Right kidney (tissue), 9 donors: ENCODE results near the gene ABCA6.
A peak's percentile ranks its signal among the peaks of the same experiment; 100 is the strongest.
"Not testable (repeated sequence)": the region's sequence is repeated elsewhere in the genome, so short reads cannot be mapped to it uniquely, and the experiment has no call there.

Source experiments
- DNase-seq: peaks from one replicate; pipeline ENCODE4 v3.0.0-alpha.2; 2016
- long read RNA-seq, 8 donors: transcript quantifications; one replicate each; lab custom pipeline, GENCODE V29; 2026

ABCA6 gene, protein sequence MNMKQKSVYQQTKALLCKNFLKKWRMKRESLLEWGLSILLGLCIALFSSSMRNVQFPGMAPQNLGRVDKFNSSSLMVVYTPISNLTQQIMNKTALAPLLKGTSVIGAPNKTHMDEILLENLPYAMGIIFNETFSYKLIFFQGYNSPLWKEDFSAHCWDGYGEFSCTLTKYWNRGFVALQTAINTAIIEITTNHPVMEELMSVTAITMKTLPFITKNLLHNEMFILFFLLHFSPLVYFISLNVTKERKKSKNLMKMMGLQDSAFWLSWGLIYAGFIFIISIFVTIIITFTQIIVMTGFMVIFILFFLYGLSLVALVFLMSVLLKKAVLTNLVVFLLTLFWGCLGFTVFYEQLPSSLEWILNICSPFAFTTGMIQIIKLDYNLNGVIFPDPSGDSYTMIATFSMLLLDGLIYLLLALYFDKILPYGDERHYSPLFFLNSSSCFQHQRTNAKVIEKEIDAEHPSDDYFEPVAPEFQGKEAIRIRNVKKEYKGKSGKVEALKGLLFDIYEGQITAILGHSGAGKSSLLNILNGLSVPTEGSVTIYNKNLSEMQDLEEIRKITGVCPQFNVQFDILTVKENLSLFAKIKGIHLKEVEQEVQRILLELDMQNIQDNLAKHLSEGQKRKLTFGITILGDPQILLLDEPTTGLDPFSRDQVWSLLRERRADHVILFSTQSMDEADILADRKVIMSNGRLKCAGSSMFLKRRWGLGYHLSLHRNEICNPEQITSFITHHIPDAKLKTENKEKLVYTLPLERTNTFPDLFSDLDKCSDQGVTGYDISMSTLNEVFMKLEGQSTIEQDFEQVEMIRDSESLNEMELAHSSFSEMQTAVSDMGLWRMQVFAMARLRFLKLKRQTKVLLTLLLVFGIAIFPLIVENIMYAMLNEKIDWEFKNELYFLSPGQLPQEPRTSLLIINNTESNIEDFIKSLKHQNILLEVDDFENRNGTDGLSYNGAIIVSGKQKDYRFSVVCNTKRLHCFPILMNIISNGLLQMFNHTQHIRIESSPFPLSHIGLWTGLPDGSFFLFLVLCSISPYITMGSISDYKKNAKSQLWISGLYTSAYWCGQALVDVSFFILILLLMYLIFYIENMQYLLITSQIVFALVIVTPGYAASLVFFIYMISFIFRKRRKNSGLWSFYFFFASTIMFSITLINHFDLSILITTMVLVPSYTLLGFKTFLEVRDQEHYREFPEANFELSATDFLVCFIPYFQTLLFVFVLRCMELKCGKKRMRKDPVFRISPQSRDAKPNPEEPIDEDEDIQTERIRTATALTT (N-terminal part only)
- long read RNA-seq, donor 1 = 0 reads
- long read RNA-seq, donor 2 = 0 reads
- long read RNA-seq, donor 3 = 0 reads
- long read RNA-seq, donor 4 = 0 reads
- long read RNA-seq, donor 5 = 0 reads
- long read RNA-seq, donor 6 = 0 reads
- long read RNA-seq, donor 7 = 0 reads
- long read RNA-seq, donor 8 = 0 reads

DNA sequence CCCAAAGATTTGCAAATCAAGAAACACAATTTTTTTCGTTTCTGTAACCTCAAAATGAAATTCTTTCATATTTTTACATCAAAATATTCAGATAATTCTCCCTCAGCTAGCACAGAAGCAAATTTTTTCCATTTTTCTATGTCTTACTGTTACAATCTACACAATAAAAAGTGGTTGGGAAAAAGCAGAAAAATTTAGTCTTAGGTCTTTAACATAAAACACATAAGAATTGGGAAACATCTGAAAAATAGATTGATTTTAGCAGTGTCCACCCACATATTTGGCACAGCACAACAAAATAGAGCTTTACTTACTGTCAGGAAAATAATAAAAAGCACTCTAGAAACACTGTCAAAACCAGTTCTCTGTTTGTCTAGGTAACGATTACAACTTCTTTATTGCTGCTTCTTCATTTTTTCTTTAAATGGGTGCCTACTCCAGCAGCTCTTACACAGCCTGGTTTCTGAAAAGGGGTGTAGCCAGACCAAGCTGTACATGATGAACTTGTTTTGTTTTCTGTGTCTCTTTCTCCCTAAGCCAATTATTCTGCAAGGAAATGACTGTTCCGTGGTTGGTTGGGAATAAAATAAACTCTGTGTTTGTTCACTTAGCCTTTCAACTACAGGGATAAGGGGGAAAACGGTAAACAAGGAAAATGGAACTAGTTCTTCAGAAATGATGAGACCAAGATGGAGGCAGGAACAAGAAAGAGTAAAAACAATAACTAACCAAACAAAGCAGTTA lies at the start of gene ABCA6:
Gene ABCA6 (minus strand): TSS at position 465 of the 744 bp plus-strand sequence. CDS start 1,192 bp downstream, outside the sequence.
- DNase-seq = peak; percentile 9

DNA sequence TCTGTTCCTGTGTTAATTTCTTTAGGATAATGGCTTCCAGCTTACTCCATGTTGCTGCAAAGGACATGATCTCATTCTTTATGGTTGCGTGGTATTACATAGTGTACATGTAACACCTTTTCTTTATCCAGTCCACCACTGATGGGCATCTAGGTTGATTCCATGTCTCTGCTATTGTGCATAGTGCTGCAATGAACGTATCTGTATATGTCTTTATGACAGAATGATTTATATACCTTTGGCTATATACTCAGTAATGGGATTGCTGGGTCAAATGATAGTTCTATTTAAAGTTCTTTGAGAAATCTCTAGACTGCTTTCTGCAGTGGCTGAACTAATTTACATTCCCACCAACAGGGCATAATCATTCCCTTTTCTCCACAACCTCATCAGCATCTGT lies 47.1 kb upstream of the ABCA6 start:
- no peak for DNase-seq

DNA sequence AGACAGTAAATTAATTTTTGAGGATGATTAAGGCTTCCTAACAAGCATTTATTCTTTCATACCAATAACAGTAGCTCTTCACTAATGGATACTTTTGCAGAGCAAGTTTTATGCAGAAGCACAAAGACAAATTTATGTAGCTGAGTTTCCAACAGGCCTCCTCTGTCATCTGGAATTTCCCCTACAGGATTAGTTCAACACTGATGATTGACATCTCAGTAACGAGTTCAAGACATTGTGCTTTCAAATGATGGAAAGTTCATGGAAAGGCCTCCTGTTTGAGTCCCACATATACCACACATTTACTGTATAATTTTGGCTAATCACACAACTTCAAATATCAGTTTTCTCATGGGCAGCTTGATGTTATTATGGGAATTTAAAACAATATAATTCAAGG lies 46.4 kb upstream of the ABCA6 start:
- no peak for DNase-seq

DNA sequence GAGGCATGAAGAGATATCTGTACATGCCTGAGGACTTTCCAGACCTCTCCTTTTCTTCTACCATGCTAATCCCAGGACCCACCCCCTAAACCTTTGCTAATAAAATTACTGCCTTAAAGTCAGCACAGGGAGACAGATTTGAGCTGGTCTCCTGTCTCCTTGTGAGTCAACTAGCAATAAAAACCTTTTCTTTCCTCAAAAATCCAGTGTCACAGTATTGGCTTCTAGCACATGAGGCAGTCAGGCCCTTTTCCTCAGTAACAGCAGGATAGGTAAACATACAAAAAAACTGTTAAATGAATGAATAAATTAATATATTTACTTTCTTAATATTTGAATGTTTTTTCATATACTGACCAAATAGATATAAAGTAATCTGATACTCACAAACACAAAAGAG lies 45.6 kb upstream of the ABCA6 start:
- no peak for DNase-seq

DNA sequence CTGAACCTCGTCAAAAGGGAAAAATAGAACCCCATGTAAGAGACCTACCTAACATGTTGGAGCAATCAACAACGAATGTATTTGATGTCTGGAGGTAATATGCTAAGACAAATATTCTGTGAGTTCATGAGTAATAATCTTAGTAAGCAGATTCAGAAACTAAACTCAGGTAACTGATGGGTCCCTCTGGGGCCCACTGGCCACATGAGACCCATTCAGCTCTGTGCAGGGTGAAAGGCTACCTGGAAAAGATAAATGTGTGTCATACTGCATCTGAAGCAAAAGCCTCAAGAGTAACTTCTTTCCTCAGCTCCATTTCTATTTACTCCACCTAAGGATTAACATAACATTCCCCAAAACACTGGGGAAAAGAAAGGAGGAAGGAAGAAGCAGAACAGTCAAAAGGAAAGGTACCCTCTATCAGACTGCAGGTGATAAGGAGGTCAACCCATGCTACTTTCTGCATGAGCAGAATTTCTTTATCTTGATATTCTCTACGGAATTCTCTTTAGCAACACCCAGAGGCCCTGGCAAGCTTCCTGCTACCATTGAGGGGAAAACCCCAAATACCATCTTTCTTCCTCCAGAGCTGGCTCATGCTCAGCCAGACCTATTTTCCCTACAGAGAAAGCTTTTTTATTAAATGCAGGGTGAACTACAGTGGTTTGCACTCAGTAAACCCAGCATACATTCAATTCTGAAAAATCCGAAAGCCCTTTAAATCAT lies 37.7 kb upstream of the ABCA6 start:
- no peak for DNase-seq

DNA sequence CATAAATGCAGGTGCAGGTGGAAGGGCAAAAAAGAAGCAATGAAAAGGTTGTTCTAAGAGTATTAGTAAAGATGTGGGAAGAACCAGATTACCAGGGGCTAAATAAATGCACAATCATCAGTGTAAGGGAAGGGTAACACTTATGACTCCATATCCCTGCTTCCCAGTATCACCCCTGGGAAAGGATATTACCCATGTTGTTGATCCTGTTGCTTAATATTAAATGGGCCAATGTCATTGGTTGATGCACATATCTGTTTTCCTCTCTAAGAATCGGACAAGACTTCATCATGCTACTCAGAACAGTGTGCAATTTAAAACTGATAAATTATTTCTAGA lies 34.7 kb upstream of the ABCA6 start:
- no peak for DNase-seq

DNA sequence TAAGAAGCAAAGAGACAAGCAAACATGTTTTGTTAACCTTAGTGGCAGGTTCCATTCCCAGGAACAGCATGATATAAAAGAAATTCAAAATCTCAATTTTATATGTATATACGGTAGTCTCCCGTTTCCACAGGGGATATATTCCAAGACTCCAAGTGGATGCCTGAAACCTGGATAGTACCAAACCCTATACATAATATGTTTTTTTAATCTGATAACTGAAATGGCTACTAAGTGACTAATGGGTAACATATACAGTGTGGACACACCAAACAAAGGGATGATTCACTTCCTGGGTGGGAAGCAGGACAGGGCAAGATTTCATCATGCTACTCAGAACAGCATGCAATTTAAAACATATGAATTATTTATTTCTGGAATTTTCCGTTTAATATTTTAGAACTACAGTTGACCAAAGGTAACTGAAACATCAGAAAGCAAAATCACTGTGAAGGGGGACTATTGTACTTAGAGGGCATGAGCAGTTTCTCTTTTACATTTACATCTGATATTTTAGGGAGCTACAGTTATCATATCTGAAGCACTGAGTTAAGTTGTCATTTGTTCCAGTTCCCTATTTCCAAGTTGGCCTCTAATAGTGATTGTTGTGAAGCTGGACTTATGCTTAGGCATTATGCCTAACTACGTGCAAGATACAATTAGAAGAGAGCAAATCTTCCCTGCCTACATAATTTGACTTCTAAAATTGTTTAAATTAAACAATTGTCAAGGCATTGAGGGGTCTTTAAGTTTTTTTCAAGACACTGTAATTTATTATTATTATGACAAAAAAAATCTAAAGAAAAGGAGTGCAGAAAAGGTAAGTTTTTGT lies 34.1 kb upstream of the ABCA6 start:
- no peak for DNase-seq

DNA sequence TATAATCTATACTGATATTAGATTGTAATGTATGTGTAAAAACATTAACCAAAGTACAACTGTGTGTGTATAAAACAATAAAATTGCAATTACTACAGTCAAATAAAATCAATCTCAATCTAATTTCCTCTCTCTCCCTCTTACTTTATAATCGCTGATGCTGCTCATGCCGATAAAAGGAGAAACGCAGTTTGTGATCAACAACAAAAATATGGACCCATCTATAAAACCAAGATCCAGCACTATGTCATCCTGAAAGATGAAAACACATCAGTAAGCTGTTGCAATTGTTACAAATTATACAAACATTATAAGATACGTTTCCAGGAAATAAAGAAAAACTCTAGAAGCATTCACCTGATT lies 33.5 kb upstream of the ABCA6 start:
- DNase-seq = no peak

DNA sequence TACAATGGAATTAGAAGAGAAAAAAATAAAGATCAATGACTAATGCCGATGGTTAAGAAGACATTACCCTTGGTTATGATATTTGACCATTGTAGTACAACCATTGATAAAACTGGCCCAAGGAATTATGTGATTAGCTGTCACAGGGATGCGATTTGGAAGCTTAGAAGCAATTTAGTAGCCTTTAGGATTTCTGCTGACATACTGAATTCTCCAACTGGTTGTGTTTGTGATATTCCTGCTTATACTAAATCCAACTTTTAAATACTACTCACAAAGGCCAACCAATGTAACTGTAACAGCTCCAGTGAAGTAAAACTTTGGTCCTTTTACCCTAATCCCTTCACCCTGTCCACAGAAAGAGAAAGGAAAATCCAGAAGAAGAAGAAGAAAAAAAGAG lies 31.4 kb upstream of the ABCA6 start:
- no peak for DNase-seq

DNA sequence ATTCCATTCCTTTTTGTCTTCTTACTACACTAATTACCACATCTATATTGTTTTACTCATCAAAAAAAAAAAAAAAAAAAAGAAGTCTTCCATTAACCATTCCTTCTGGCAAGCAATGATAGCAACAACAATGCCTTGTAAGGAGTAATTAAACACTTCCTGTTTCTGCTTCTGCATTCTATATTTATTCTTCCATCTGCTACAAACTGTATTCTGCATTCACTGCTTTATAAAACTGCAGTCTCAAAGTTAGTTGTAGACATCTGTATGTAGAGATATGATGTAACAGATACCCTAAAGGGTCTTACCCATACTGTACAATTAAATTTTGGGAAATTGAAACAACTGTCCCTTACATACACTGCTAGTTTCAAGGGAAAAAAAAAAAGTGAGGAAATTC lies 28.7 kb upstream of the ABCA6 start:
- no peak for DNase-seq

DNA sequence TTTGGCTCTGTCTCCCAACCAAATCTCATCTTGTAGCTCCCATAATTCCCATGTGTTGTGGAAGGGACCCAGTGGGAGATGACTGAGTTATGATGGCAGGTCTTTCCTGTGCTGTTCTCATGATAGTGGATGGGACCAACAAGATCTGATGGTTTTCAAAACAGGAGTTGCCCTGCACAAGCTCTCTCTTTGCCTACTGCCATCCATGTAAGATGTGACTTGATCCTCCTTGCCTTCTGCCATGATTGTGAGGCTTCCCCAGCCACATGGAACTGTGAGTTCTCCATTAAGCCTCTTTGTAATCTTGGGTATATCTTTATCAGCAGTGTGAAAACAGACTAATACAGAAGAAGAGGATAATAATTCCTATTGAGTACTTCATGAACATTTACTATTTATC lies 26.9 kb upstream of the ABCA6 start:
- not testable (repeated sequence) for DNase-seq

DNA sequence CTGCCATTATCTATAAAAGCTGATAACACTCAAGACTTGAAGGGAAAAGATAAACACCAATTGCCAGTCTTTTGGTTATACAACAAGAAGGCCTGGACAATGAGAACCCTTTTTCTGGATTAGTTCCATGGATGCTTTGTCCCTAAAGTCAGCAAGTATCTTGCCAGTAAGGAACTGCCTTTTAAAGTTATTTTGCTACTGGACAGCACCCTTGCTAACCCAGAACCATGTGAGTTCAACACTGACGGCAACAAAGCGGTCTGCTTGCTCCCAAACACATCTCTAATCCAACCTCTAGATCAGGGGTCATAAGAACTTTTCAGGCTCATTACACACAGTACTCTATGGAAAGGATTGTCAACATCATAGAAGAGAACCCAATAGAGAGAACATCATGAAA lies 25.3 kb upstream of the ABCA6 start:
- DNase-seq = no peak

DNA sequence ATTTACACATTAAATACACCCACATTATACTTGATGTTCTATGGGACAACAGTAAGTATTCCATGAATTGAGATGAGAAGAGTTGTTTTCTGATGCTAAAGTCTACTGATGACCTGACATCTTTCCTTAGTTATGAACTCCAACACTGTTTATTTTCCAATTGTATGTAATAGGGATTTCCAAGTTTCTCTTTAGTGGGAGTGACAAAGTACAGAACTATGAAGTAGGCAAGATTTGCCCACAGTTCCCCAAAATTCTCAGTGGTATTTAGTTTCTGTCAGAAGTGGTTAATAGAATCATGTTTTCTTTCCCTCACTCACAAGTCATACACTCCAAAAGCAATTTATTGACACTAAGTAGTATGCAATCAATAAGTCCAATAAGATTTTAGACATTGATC lies 22.5 kb upstream of the ABCA6 start:
- DNase-seq = no peak

DNA sequence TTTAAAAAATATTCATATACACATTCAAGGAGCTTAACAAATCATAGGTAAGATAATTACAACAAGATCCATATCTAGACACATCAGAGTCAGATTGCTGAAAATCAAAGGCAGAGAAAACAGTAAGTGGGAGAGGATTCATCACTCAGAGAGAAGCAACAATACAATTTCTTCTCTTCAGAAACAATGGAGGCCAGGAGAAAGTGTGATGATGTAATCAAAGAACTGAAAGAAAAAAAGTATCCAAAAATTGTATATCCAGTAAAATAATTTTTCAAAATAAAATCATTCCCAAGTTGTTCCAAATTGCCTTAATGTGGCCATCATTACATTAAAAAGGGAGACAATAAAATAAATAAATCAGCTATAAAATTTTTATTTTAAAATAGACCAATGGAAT lies 17.7 kb upstream of the ABCA6 start:
- DNase-seq = no peak

DNA sequence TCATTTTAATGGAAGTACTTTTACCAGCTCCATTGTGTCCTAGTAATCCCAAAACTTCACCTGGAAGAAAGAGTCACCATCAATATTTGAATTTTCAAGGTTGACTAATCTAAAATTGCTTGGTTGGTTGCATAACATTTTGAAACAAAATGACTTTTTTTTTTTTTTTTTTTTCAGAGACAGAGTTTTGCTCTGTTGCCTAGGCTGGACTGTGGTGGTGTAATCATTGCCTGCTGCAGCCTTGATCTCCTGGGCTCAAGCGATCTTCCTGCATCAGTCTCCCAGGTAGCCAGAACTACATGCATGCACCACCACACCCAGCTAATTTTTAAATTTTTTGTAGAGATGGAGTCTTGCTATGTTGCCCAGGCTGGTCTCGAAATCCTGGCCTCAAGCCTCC lies 12.6 kb upstream of the ABCA6 start:
- no peak for DNase-seq

DNA sequence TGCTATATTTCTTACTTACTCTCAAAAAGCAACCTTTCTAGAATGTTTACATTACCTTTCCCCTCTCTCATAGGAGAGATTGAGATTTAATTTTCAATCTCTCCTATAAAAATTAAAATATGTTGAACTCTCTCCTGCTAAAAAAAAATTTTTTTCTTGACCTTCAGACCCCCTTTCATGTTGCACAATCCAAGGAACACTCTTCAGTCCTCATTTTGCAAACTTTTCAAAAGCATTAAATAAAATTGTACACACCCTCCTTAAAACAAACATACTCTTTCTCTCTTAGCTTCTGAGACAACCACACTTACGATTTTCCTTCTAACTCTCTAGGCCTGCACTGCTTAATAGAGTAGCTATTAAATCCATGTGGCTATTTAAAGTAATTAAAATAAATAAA lies 8.6 kb upstream of the ABCA6 start:
- no peak for DNase-seq

DNA sequence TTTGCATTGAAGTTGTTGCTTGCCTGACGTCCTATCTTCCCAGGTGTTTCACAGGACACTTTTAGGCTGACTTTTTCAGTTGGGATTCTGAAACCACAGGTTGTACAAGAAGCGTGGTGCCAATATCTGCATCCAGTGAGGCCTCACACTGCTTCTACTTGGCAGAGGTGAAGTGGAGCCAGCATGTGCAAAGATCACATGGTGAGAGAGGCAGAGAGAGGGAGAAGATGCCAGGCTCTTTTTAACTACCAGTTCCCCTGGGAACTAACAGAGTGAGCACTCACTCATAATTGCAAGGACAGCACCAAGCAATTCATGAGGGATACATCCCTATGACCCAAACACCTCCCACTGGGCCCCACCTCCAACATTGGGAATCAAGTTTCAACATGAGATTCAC lies 5.8 kb upstream of the ABCA6 start:
- no peak for DNase-seq

DNA sequence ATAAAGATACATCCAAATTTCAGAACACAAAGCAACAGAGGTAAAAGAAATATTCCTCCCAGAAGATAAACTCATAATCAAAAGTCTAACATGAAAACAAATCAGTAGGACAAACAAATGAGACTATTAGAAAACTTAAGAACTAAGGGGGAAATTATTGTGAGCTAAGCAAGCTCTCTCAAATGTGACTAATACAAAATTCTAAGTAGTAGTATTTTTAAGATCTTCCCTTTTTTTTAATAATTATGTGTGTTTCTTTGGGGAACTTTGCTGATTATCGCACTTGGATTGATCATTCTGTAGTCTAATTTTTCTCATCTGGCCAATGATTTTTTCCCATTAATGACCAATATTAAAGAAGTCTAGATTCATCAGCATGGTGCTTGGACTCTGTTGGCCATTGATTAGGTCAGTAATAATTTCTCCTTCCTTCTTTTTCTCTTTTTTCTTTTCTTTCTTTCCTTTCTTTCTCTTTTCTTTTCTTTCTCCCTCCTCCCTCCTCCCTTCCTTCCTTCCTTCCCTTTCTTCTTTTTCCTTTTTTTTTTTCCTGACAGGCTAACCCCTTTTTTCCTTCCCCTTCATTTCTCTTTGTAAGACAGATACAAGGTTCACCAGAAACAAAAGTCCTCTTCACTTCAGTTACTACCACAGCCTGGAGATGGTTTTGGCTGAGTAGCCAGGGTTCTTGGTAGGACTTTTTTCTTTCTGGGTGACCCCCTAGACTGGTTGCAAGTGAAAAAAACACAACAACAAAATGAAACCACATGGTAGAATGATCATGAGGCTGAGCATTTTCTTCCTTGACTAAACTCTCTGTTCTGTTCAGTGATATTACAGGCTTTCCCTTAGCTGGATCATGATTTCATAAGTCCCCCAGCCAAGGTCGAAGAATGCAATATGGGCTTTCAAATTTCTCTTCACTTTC lies 2.9 kb upstream of the ABCA6 start:
- no peak for DNase-seq

DNA sequence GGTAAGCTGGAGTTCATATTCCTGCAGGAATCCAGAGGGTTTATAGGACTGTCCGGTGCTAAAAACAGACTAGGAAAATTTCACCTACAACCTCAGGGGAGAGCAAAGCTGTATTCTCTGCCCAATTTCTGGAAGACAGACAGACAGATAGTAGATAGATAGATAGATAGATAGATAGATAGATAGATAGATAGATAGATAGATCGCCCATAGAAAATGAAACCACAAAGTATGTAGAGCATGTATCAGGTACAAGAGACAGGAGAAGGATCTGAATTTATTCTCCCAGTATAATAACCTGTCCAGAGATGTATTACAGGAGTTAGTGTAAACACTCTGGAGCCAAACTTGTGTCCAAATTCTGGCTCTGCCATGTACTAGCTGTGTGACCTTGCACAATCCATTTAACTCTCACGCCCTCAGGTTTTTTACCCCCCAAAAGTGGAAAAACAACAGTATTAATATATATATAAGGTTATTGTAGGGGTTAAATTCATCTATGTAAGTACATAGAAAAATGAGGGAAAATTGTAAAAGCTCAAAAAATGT lies 2.1 kb upstream of the ABCA6 start:
- DNase-seq = no peak
